K562 (cell line): Measurements from ENCODE around the gene ASB18. TPM values are rescaled to one million over a fixed set of nuclear protein-coding genes. Genes with fewer than 3 reads are reported as not detected.

ENCODE experiments used
- ATAC-seq: fragments of 200-7000 bp; cut with Tn5 transposase; 3 replicates; pipeline ENCODE4 v1.9.1; 2020; ENCODE audit warnings: moderate library complexity
- BruUV-seq: library from RNA; stranded (reverse); fragments of 400-500 nt; replicated peaks from 2 replicates; lab custom pipeline; 2021; lab: Mats Ljungman, UMichigan
- CTCF ChIA-PET: fragments of 300-600 bp; formaldehyde crosslinking; extraction: SDS; loops from one replicate; lab custom pipeline; 2021; ENCODE audit warnings: low intra/inter-chr PET ratio; lab: Yijun Ruan, JAX
- POLR2A ChIA-PET: fragments of 300-600, 350-650 bp; sonication (Branson Sonifier 250); formaldehyde crosslinking; extraction: SDS; loops from one replicate; lab custom pipeline; 2021; ENCODE audit warnings: antibody characterized with exemption, inconsistent platforms; lab: Yijun Ruan, JAX
- DNase-seq, 4 experiments: peaks; one replicate each; pipeline versions ENCODE4 v3.0.0 to v3.0.0-alpha.2; 2011 to 2018; ENCODE audit warnings: low spot score in 3 of 4, mixed read lengths in 3 of 4; ENCODE audit errors: extremely low read depth in 1 of 4
- FAIRE-seq: peaks from 2 replicates; lab custom pipeline; 2011; peaks lifted over from hg19 to GRCh38; lab: Jason Lieb, UNC
- H2AFZ ChIP-seq: 2 replicates; pipeline ENCODE4 v1.6.0; 2011; ENCODE audit warnings: low read depth, low read length, control low read depth, inconsistent platforms
- H3K27ac ChIP-seq: fragments of 200-600 bp; 3 replicates; pipeline ENCODE4 v1.8.0; 2011; ENCODE audit warnings: low read depth, mild to moderate bottlenecking, control low read depth, inconsistent platforms, low read length, moderate library complexity, mixed read lengths; ENCODE audit errors: extremely low read depth
- H3K27me3 ChIP-seq, 2 experiments: fragments of 300-600 bp in 1 of 2; 2 replicates in 1 of 2; 3 replicates in 1 of 2; pipeline versions ENCODE4 v1.6.0 to v1.8.0; 2011; ENCODE audit warnings: inconsistent platforms in 2 of 2, low read length in 2 of 2, mild to moderate bottlenecking in 1 of 2, mixed read lengths in 1 of 2, moderate library complexity in 1 of 2; ENCODE audit not compliant: control insufficient read depth in 2 of 2, insufficient read depth in 2 of 2
- H3K36me3 ChIP-seq: fragments of 300-600 bp; 3 replicates; pipeline ENCODE4 v1.8.0; 2011; ENCODE audit warnings: mild to moderate bottlenecking, low read length, inconsistent platforms; ENCODE audit not compliant: control insufficient read depth, insufficient read depth
- H3K4me1 ChIP-seq, 2 experiments: fragments of 200-600 bp in 1 of 2; replicated peaks in 1 of 2; 2 replicates in 1 of 2; 3 replicates in 1 of 2; pipeline versions ENCODE4 v1.5.1 to v1.8.0; 2011; ENCODE audit warnings: inconsistent platforms in 2 of 2, low read length in 2 of 2, mild to moderate bottlenecking in 1 of 2, mixed read lengths in 1 of 2, moderate library complexity in 1 of 2; ENCODE audit not compliant: control insufficient read depth in 2 of 2, insufficient read depth in 2 of 2
- H3K4me2 ChIP-seq: 2 replicates; pipeline ENCODE4 v1.6.1; 2011; ENCODE audit warnings: low read length, control low read depth, inconsistent platforms, mixed read lengths; ENCODE audit not compliant: insufficient read depth
- H3K4me3 ChIP-seq: fragments of 200-600 bp; sonication (generic), shearing (Covaris generic); 2 replicates; pipeline ENCODE4 v1.5.1; 2016; ENCODE audit warnings: control low read depth, inconsistent platforms
- H3K79me2 ChIP-seq: fragments of 200-600 bp; 3 replicates; pipeline ENCODE4 v1.8.0; 2011; ENCODE audit warnings: low read length, inconsistent platforms; ENCODE audit not compliant: control insufficient read depth, insufficient read depth
- H3K9ac ChIP-seq, 2 experiments: 2 replicates each; pipeline versions ENCODE4 v1.6.0 to v1.6.1; 2011; ENCODE audit warnings: low read depth in 2 of 2, low read length in 2 of 2, control low read depth in 1 of 2, inconsistent platforms in 1 of 2, mild to moderate bottlenecking in 1 of 2, mixed read lengths in 1 of 2; ENCODE audit not compliant: insufficient read depth in 1 of 2
- H3K9me1 ChIP-seq: one replicate; pipeline ENCODE4 v1.6.0; 2011; ENCODE audit warnings: inconsistent platforms, mild to moderate bottlenecking, low read length, moderate library complexity; ENCODE audit not compliant: control insufficient read depth, insufficient read depth
- H3K9me3 ChIP-seq: replicated peaks from 2 replicates; pipeline ENCODE4 v1.5.1; 2011; ENCODE audit warnings: low read depth, low read length, inconsistent platforms; ENCODE audit not compliant: control insufficient read depth, insufficient read depth
- H4K20me1 ChIP-seq: replicated peaks from 2 replicates; pipeline ENCODE4 v1.6.1; 2011; ENCODE audit warnings: low read length, inconsistent platforms, mixed read lengths; ENCODE audit not compliant: control insufficient read depth, insufficient read depth
- MAFG ChIP-seq: fragments of 450-650 bp; conservative IDR thresholded peaks from 2 replicates; pipeline ENCODE4 v1.6.1; 2016; ENCODE audit warnings: missing genetic modification characterization, missing compliant biosample characterization
- MCM2 ChIP-seq: fragments of 450-650 bp; IDR thresholded peaks from 2 replicates; pipeline ENCODE4 v1.6.1; 2017; ENCODE audit warnings: low read depth, mild to moderate bottlenecking
- MYC ChIP-seq, 2 experiments: fragments of 250-450 bp in 1 of 2; sonication (Bioruptor Pico) in 1 of 2; IDR thresholded peaks; 2 replicates each; pipeline versions ENCODE4 v1.5.1 to v1.6.1; 2012 to 2021; ENCODE audit warnings: low read depth in 2 of 2, borderline replicate concordance in 1 of 2, improper control_type of control experiment in 1 of 2, low read length in 1 of 2, mild to moderate bottlenecking in 1 of 2, moderate library complexity in 1 of 2
- PCBP2 ChIP-seq: fragments of 200-400 bp; formaldehyde crosslinking; IDR thresholded peaks from 2 replicates; pipeline ENCODE4 v1.6.1; 2018; ENCODE audit warnings: low read length, low read depth, mild to moderate bottlenecking, moderate library complexity; ENCODE audit not compliant: poor library complexity, severe bottlenecking
- SMARCC2 ChIP-seq: fragments of 450-650 bp; IDR thresholded peaks from 2 replicates; pipeline ENCODE4 v1.6.1; 2017; ENCODE audit warnings: antibody characterized with exemption, moderate library complexity, mild to moderate bottlenecking, low read depth
- ZEB2 ChIP-seq: fragments of 450-650 bp; IDR thresholded peaks from 2 replicates; pipeline ENCODE4 v1.6.1; 2016
- ZNF174 ChIP-seq: fragments of 250-450 bp; sonication (Bioruptor Pico); IDR thresholded peaks from 2 replicates; pipeline ENCODE4 v1.4.0; 2020; ENCODE audit warnings: mild to moderate bottlenecking
- WGBS: fragments of 100-300 bp; shearing (Covaris generic); methylation state at CpG from one replicate; pipeline ENCODE4 v1.1.6; 2016; ENCODE audit warnings: low coverage, mixed read lengths; ENCODE audit not compliant: insufficient coverage; ENCODE audit errors: missing lambda C conversion rate; 5-methylcytosine and 5-hydroxymethylcytosine counted together
- in situ Hi-C: fragments of 300-500 bp; cut with MboI; formaldehyde crosslinking; loops from 4 replicates; pipeline ENCODE4 v1.15.0; 2018; ENCODE audit warnings: inconsistent platforms, mixed read lengths
- intact Hi-C: fragments of 100-400 bp; cut with micrococcal nuclease; formaldehyde crosslinking; loops from 2 replicates; pipeline ENCODE4 v1.14.2; 2022
- polyA plus RNA-seq, 8 experiments: library from polyadenylated mRNA; depleted of rRNA in 4 of 8; stranded (reverse) in 5 of 8; unstranded in 3 of 8; fragments of >200 nt; fragmentation: Nextera tagmentation in 2 of 8; fragmentation: Illumina TruSeq in 1 of 8; extraction: Ambion mirVana in 2 of 8; extraction: Trizol in 1 of 8; gene quantifications; 2 replicates each; pipeline versions ENCODE4 v1.2.1 to v1.2.3, GENCODE V29; 2011 to 2014; ENCODE audit warnings: inconsistent platforms in 1 of 8, missing spikeins in 1 of 8
- total RNA-seq, 7 experiments: library from RNA; depleted of rRNA in 6 of 7; stranded (reverse); fragments of >200 nt in 6 of 7; fragmentation: Illumina TruSeq in 2 of 7; extraction: Trizol in 2 of 7; gene quantifications; 2 replicates each; pipeline versions ENCODE4 v1.2.1 to v1.2.3, GENCODE V29; 2011 to 2021; ENCODE audit warnings: low replicate concordance in 1 of 7
- TF ChIP-seq, protein P1 (sequence below): fragments of 450-650 bp; IDR thresholded peaks from one replicate; pipeline ENCODE4 v1.6.1; 2018; ENCODE audit warnings: mild to moderate bottlenecking, moderate library complexity; ENCODE audit not compliant: partially characterized antibody

ASB18 gene
- total and polyA plus RNA-seq, 9 of the 15 experiments (the other 6 are each of a cell fraction or from before 2014, with no cell fraction given), result not detected

DNA sequence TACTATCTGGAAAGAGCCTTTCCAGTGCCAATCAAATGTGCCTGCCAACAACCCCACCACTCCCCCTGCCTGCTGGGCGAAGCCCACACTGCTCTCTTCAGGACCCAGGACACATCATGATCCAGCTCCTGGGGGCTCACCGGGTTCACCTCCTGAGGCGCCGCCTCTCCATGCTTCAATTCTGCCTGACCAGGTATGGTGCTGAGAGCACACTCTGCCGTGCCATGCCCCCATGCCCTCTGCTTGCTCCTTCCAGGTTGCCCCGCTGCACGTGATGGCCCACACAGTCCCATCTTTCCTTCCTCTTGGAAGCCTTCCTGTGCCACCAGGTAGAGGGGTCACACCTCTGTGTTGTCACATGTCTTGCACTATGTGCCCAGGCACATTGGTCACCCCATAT is 47.5 kb downstream of the ASB18 start:
- no peak for ATAC-seq
- POLR2A ChIA-PET, result no interaction called here
- TF ChIP-seq MAFG (tag) (no peak), MCM2 (no peak), SMARCC2 (no peak), PCBP2 (no peak), ZNF174 (no peak), MYC (IDR thresholded peaks at IDR 0.05; ENCODE audit: low read depth, low read length) (no peak), MYC (CRISPR knock-in tag; IDR thresholded peaks at IDR 0.05; ENCODE audit: borderline replicate concordance, low read depth) (no peak), ZEB2 (no peak)
- TF ChIP-seq, protein P1, sequence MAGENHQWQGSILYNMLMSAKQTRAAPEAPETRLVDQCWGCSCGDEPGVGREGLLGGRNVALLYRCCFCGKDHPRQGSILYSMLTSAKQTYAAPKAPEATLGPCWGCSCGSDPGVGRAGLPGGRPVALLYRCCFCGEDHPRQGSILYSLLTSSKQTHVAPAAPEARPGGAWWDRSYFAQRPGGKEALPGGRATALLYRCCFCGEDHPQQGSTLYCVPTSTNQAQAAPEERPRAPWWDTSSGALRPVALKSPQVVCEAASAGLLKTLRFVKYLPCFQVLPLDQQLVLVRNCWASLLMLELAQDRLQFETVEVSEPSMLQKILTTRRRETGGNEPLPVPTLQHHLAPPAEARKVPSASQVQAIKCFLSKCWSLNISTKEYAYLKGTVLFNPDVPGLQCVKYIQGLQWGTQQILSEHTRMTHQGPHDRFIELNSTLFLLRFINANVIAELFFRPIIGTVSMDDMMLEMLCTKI, result no peak
- Histone ChIP-seq H3K36me3 (no peaks in the 10 kb centered on the region), H3K27ac (no peak overlapping the region), H3K9me1 (no peaks in the 10 kb centered on the region), H2AFZ (no peak overlapping the region), H3K4me1 (no peaks in the 10 kb centered on the region), H3K9me3 (no peaks in the 10 kb centered on the region), H3K79me2 (no peaks in the 10 kb centered on the region), H3K4me3 (no peak overlapping the region), H3K4me2 (no peak overlapping the region), H3K27me3 (peaks cover 0 to 13% of the 10 kb centered on the region in 2 experiments; a peak in 2 of 5 replicates), H3K9ac (no peak overlapping the region), H4K20me1 (no peaks in the 10 kb centered on the region)
- DNase-seq, result no peak
- BruUV-seq, result no TSS peak
- no peak for FAIRE-seq
- intact Hi-C loops (no loop called here), in situ Hi-C loops (no loop called here)
- WGBS, result 0% methylated on average over 5 of the region's 7 CpGs
- CTCF ChIA-PET, result no interaction called here
